H1 (cell line): ENCODE measurements around the gene ATAD5. TPM values are rescaled to one million over a fixed set of nuclear protein-coding genes. Genes with fewer than 3 reads are reported as not detected.

ENCODE experiments used
- CTCF ChIA-PET: fragments of 300-600 bp; sonication (Branson Sonifier 250); formaldehyde crosslinking; loops from one replicate; lab custom pipeline; 2021; ENCODE audit not compliant: partially characterized antibody; lab: Charles Lee
- POLR2A ChIA-PET: fragments of 300-600 bp; sonication (Branson Sonifier 250); formaldehyde crosslinking; loops from one replicate; lab custom pipeline; 2021; ENCODE audit warnings: inconsistent platforms; ENCODE audit not compliant: partially characterized antibody; lab: Charles Lee
- DNase-seq, 2 experiments: peaks; one replicate each; pipeline versions ENCODE4 v3.0.0 to v3.0.0-alpha.2; 2010 to 2022; ENCODE audit warnings: low spot score in 2 of 2, low read depth in 1 of 2, mixed read lengths in 1 of 2
- FAIRE-seq: peaks from 2 replicates; lab custom pipeline; 2011; peaks lifted over from hg19 to GRCh38; lab: Jason Lieb, UNC
- H2AFZ ChIP-seq: 2 replicates; pipeline ENCODE4 v1.8.1; 2012; ENCODE audit warnings: low read length, inconsistent platforms
- H2AK5ac ChIP-seq: 2 replicates; pipeline ENCODE4 v1.6.1; 2013; ENCODE audit warnings: low read depth, low read length
- H2BK120ac ChIP-seq: replicated peaks from 2 replicates; pipeline ENCODE3; 2013; ENCODE audit warnings: low read depth, low read length, inconsistent platforms
- H2BK12ac ChIP-seq: 2 replicates; pipeline ENCODE4 v1.6.1; 2013; ENCODE audit warnings: low read depth, low read length
- H2BK15ac ChIP-seq: 2 replicates; pipeline ENCODE4 v1.6.1; 2013; ENCODE audit warnings: low read length
- H2BK20ac ChIP-seq: 2 replicates; pipeline ENCODE4 v1.6.1; 2013; ENCODE audit warnings: low read length
- H2BK5ac ChIP-seq: 2 replicates; pipeline ENCODE4 v1.6.1; 2013; ENCODE audit warnings: low read depth, low read length
- H3K14ac ChIP-seq: 2 replicates; pipeline ENCODE4 v1.6.1; 2013; ENCODE audit warnings: inconsistent platforms; ENCODE audit not compliant: insufficient read length
- H3K18ac ChIP-seq: 2 replicates; pipeline ENCODE4 v1.6.1; 2013; ENCODE audit warnings: low read length; ENCODE audit errors: extremely low read depth
- H3K23ac ChIP-seq: 2 replicates; pipeline ENCODE4 v1.6.1; 2013; ENCODE audit warnings: inconsistent platforms; ENCODE audit not compliant: insufficient read length
- H3K23me2 ChIP-seq: 2 replicates; pipeline ENCODE4 v1.6.1; 2013; ENCODE audit warnings: low read depth, low read length
- H3K27ac ChIP-seq: 2 replicates; pipeline ENCODE4 v1.6.1; 2011; ENCODE audit warnings: low read depth, low read length, inconsistent platforms
- H3K27me3 ChIP-seq, 4 experiments: replicated peaks in 1 of 4; 1 replicate in 1 of 4; 2 replicates in 3 of 4; pipeline versions ENCODE4 v1.6.1 to v1.8.1; 2011 to 2013; ENCODE audit warnings: low read length in 3 of 4, mild to moderate bottlenecking in 3 of 4, inconsistent platforms in 2 of 4, mixed read lengths in 2 of 4, moderate library complexity in 1 of 4; ENCODE audit not compliant: control insufficient read depth in 3 of 4, insufficient read depth in 3 of 4; ENCODE audit errors: extremely low read depth in 1 of 4
- H3K36me3 ChIP-seq, 4 experiments: 2 replicates each; pipeline versions ENCODE4 v1.6.1 to v1.8.1; 2011 to 2013; ENCODE audit warnings: mild to moderate bottlenecking in 4 of 4, low read length in 3 of 4, moderate library complexity in 2 of 4, control low read depth in 1 of 4, inconsistent platforms in 1 of 4; ENCODE audit not compliant: insufficient read depth in 4 of 4, control insufficient read depth in 2 of 4
- H3K4ac ChIP-seq: replicated peaks from 2 replicates; pipeline ENCODE3; 2013; ENCODE audit warnings: low read length, low read depth, mixed read lengths, inconsistent platforms; ENCODE audit not compliant: insufficient read length
- H3K4me1 ChIP-seq, 4 experiments: replicated peaks in 1 of 4; 1 replicate in 1 of 4; 2 replicates in 3 of 4; pipeline versions ENCODE4 v1.6.1 to v1.8.1; 2011 to 2013; ENCODE audit warnings: low read length in 3 of 4, inconsistent platforms in 2 of 4, mixed read lengths in 1 of 4; ENCODE audit not compliant: insufficient read depth in 4 of 4, control insufficient read depth in 3 of 4
- H3K4me2 ChIP-seq, 2 experiments: 2 replicates each; pipeline versions ENCODE4 v1.6.1 to v1.8.1; 2011 to 2013; ENCODE audit warnings: low read depth in 2 of 2, low read length in 2 of 2, control low read depth in 1 of 2, inconsistent platforms in 1 of 2, mild to moderate bottlenecking in 1 of 2; ENCODE audit not compliant: insufficient read depth in 1 of 2
- H3K4me3 ChIP-seq, 4 experiments: fragments of 200-600, 300-600 bp in 1 of 4; sonication (generic), shearing (Covaris generic), sonication (Bioruptor Twin) in 1 of 4; 2 replicates each; pipeline versions ENCODE4 v1.5.1 to v1.8.1; 2011 to 2016; ENCODE audit warnings: low read length in 4 of 4, low read depth in 3 of 4, control low read depth in 2 of 4, inconsistent platforms in 2 of 4, mild to moderate bottlenecking in 2 of 4, mixed read lengths in 1 of 4, moderate library complexity in 1 of 4; ENCODE audit not compliant: insufficient read depth in 2 of 4; ENCODE audit errors: extremely low read depth in 1 of 4
- H3K56ac ChIP-seq: replicated peaks from 2 replicates; pipeline ENCODE3; 2013; ENCODE audit warnings: low read depth, mild to moderate bottlenecking, mixed read lengths, low read length, inconsistent platforms; ENCODE audit not compliant: insufficient read length
- H3K79me1 ChIP-seq: 2 replicates; pipeline ENCODE4 v1.6.1; 2013; ENCODE audit warnings: low read depth, low read length, control low read depth
- H3K79me2 ChIP-seq, 2 experiments: 2 replicates each; pipeline versions ENCODE4 v1.6.1 to v1.8.1; 2012 to 2013; ENCODE audit warnings: low read length in 2 of 2, mild to moderate bottlenecking in 2 of 2, inconsistent platforms in 1 of 2; ENCODE audit not compliant: insufficient read depth in 2 of 2, control insufficient read depth in 1 of 2
- H3K9ac ChIP-seq, 4 experiments: replicated peaks in 1 of 4; 1 replicate in 1 of 4; 2 replicates in 3 of 4; pipeline versions ENCODE4 v1.6.1 to v1.8.1; 2011 to 2013; ENCODE audit warnings: low read depth in 3 of 4, low read length in 3 of 4, control low read depth in 2 of 4, mild to moderate bottlenecking in 2 of 4, moderate library complexity in 2 of 4, inconsistent platforms in 1 of 4; ENCODE audit errors: extremely low read depth in 1 of 4
- H3K9me3 ChIP-seq, 2 experiments: 2 replicates each; pipeline versions ENCODE4 v1.6.1 to v1.8.1; 2012 to 2013; ENCODE audit warnings: mild to moderate bottlenecking in 2 of 2, moderate library complexity in 2 of 2, control low read depth in 1 of 2, inconsistent platforms in 1 of 2, low read depth in 1 of 2, low read length in 1 of 2, mixed read lengths in 1 of 2; ENCODE audit not compliant: insufficient read depth in 2 of 2
- H4K20me1 ChIP-seq, 2 experiments: replicated peaks in 1 of 2; 2 replicates each; pipeline versions ENCODE3 to v1.8.1; 2011 to 2013; ENCODE audit warnings: inconsistent platforms in 2 of 2, low read length in 2 of 2, mild to moderate bottlenecking in 1 of 2; ENCODE audit not compliant: insufficient read depth in 2 of 2, control insufficient read depth in 1 of 2
- H4K5ac ChIP-seq: 2 replicates; pipeline ENCODE4 v1.6.1; 2013; ENCODE audit warnings: low read length, low read depth, mixed read lengths, inconsistent platforms; ENCODE audit not compliant: insufficient read length
- H4K8ac ChIP-seq: 2 replicates; pipeline ENCODE4 v1.8.0; 2013; ENCODE audit warnings: mild to moderate bottlenecking, moderate library complexity, low read length, inconsistent platforms; ENCODE audit not compliant: insufficient read depth; ENCODE audit errors: extremely low read depth
- H4K91ac ChIP-seq: replicated peaks from 2 replicates; pipeline ENCODE3; 2013; ENCODE audit warnings: low read length, mixed read lengths, inconsistent platforms; ENCODE audit not compliant: insufficient read length
- CREB1 ChIP-seq: IDR thresholded peaks from 2 replicates; pipeline ENCODE4 v1.6.1; 2012; ENCODE audit warnings: inconsistent platforms
- CTBP2 ChIP-seq: IDR thresholded peaks from 2 replicates; pipeline ENCODE4 v1.7.0; 2011; ENCODE audit warnings: borderline replicate concordance, mild to moderate bottlenecking, moderate library complexity, mixed read lengths, low read length; ENCODE audit not compliant: insufficient read depth, insufficient read length
- GABPA ChIP-seq: IDR thresholded peaks from 2 replicates; pipeline ENCODE4 v1.6.1; 2011; ENCODE audit warnings: mild to moderate bottlenecking, low read length, moderate library complexity, borderline replicate concordance; ENCODE audit not compliant: insufficient read depth
- JUND ChIP-seq: IDR thresholded peaks from 2 replicates; pipeline ENCODE4 v1.6.1; 2011; ENCODE audit warnings: mild to moderate bottlenecking, improper control_type of control experiment, low read length
- MAFK ChIP-seq: IDR thresholded peaks from 2 replicates; pipeline ENCODE4 v1.6.1; 2012; ENCODE audit warnings: low read depth, mild to moderate bottlenecking, improper control_type of control experiment, low read length
- RFX5 ChIP-seq: IDR thresholded peaks from 2 replicates; pipeline ENCODE4 v1.6.1; 2011; ENCODE audit warnings: low read depth, low read length, improper control_type of control experiment, borderline replicate concordance
- SIRT6 ChIP-seq: IDR thresholded peaks from one replicate; pipeline ENCODE4 v1.7.1; 2012; ENCODE audit warnings: low read length, inconsistent platforms
- SIX5 ChIP-seq: IDR thresholded peaks from 2 replicates; pipeline ENCODE4 v1.6.1; 2011; ENCODE audit warnings: mild to moderate bottlenecking, low read depth, low read length
- SP1 ChIP-seq: IDR thresholded peaks from 2 replicates; pipeline ENCODE4 v1.6.1; 2011; ENCODE audit warnings: low read depth, low read length
- TEAD4 ChIP-seq: IDR thresholded peaks from 2 replicates; pipeline ENCODE4 v1.6.1; 2012; ENCODE audit warnings: low read depth, low read length, inconsistent platforms, mixed read lengths
- WGBS, 2 experiments: shearing (Covaris generic) in 1 of 2; methylation state at CpG; one replicate each; pipeline versions ENCODE4 v1.1.6 to v1.1.7; 2013 to 2015; ENCODE audit warnings: low lambda C conversion rate in 2 of 2, mixed read lengths in 2 of 2, inconsistent platforms in 1 of 2, low coverage in 1 of 2, missing lambda C conversion rate in 1 of 2; ENCODE audit not compliant: insufficient replicate concordance in 2 of 2, insufficient coverage in 1 of 2, insufficient read length in 1 of 2; ENCODE audit errors: extremely low coverage in 1 of 2, missing lambda C conversion rate in 1 of 2; 5-methylcytosine and 5-hydroxymethylcytosine counted together
- polyA plus RNA-seq, 7 experiments: library from polyadenylated mRNA; depleted of rRNA in 3 of 7; stranded (reverse) in 5 of 7; unstranded in 2 of 7; fragments of >200 nt in 5 of 7; fragments of 200-250 nt in 2 of 7; gene quantifications; 1 replicate in 5 of 7; 2 replicates in 1 of 7; 4 replicates in 1 of 7; pipeline versions ENCODE4 v1.2.1 to v1.2.3, GENCODE V29; 2011 to 2013; ENCODE audit warnings: missing spikeins in 2 of 7, mixed read lengths in 2 of 7
- total RNA-seq: library from RNA; stranded (reverse); fragmentation: NEBNext Ultra II Directional; extraction: Animal tissue kit (Norgen Biotek cat#: 25700); gene quantifications from 2 replicates; pipeline ENCODE4 v1.2.1, GENCODE V29; 2021
- TF ChIP-seq, protein P1 (sequence below): IDR thresholded peaks from 2 replicates; pipeline ENCODE4 v1.6.1; 2012; ENCODE audit warnings: inconsistent platforms
- TF ChIP-seq, protein P2 (sequence below): IDR thresholded peaks from 2 replicates; pipeline ENCODE4 v1.6.1; 2012; ENCODE audit warnings: low read length, inconsistent platforms

The ATAD5 gene
- total and polyA plus RNA-seq, 2 of the 8 experiments (the other 6 are each of a cell fraction or from before 2014, with no cell fraction given): 3.5 to 30.0 TPM

DNA sequence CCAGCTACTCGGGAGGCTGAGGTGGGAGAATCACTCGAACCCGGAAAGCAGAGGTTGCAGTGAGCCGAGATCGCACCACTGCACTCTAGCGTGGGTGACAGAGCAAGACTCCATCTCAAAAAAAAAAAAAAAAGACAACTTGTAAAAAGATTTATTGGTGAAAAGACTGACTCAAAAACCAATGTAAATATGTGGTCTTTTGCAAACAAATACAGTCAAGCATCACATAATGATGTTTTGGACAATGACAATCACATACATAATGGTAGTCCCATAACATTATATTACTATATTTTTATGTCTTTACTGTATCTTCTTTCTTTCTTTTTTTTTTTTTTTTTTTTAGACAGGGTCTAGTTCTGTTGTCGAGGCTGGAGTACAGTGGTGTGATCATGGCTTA lies 15.6 kb upstream of the ATAD5 start:
- Histone ChIP-seq H3K27ac (no peak overlapping the region), H3K9me3 (no peaks in the 10 kb centered on the region), H3K4me1 (no peaks in the 10 kb centered on the region), H3K9ac (no peak overlapping the region), H3K79me1 (peaks cover 2% of the 10 kb centered on the region; the same call in 1 of the 2 replicates), H4K8ac (no peak overlapping the region), H4K20me1 (peaks cover 1 to 2% of the 10 kb centered on the region in 2 experiments), H3K4me2 (no peak overlapping the region), H3K4ac (no peak overlapping the region), H2AK5ac (no peak overlapping the region), H2BK12ac (no peak overlapping the region), H3K4me3 (no peak overlapping the region), H3K56ac (no peak overlapping the region), H3K23me2 (no peaks in the 10 kb centered on the region), H2BK120ac (no peak overlapping the region), H3K14ac (no peak overlapping the region), H3K18ac (no peak overlapping the region), H2BK15ac (no peak overlapping the region), H2BK5ac (no peak overlapping the region), H3K23ac (no peak overlapping the region), H2BK20ac (no peak overlapping the region), H2AFZ (no peak overlapping the region), H3K36me3 (peaks cover 0 to 3% (median 0%) of the 10 kb centered on the region in 4 experiments; a peak in 1 of 8 replicates), H3K27me3 (no peaks in the 10 kb centered on the region), H3K79me2 (peaks cover 0 to 58% of the 10 kb centered on the region in 2 experiments; a peak in 2 of 4 replicates), H4K5ac (no peak overlapping the region), H4K91ac (no peak overlapping the region)
- POLR2A ChIA-PET: no interaction called here
- FAIRE-seq: no peak
- DNase-seq: no peak
- CTCF ChIA-PET: interaction anchor here (1.4 kb wide), 1 partner anchor 9 kb away, joined by 3 read pairs; the partner anchor contains the start of gene CRLF3
- WGBS, 2 experiments: 90% methylated on average over 6 of the region's 7 CpGs; no CpG with 5 or more reads in 1 of the 2 experiments
- no peak for TF ChIP-seq CTBP2
- TF ChIP-seq SIX5: no peak
- no peak for TF ChIP-seq SIRT6
- TF ChIP-seq MAFK: no peak
- TF ChIP-seq, protein P1, sequence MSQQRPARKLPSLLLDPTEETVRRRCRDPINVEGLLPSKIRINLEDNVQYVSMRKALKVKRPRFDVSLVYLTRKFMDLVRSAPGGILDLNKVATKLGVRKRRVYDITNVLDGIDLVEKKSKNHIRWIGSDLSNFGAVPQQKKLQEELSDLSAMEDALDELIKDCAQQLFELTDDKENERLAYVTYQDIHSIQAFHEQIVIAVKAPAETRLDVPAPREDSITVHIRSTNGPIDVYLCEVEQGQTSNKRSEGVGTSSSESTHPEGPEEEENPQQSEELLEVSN: no peak
- TF ChIP-seq, protein P2, sequence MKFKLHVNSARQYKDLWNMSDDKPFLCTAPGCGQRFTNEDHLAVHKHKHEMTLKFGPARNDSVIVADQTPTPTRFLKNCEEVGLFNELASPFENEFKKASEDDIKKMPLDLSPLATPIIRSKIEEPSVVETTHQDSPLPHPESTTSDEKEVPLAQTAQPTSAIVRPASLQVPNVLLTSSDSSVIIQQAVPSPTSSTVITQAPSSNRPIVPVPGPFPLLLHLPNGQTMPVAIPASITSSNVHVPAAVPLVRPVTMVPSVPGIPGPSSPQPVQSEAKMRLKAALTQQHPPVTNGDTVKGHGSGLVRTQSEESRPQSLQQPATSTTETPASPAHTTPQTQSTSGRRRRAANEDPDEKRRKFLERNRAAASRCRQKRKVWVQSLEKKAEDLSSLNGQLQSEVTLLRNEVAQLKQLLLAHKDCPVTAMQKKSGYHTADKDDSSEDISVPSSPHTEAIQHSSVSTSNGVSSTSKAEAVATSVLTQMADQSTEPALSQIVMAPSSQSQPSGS: no peak
- TF ChIP-seq JUND: no peak
- TF ChIP-seq TEAD4: no peak
- TF ChIP-seq CREB1: no peak
- TF ChIP-seq RFX5: no peak
- no peak for TF ChIP-seq SP1
- TF ChIP-seq GABPA: no peak
